GM12801 (cell line): ENCODE data around the gene SPA17.

ENCODE experiments used
- TF ChIP-seq, protein P1 (sequence below): IDR thresholded peaks from one replicate; pipeline ENCODE4 v1.5.1; 2011; ENCODE audit warnings: control low read depth; ENCODE audit not compliant: insufficient read length; ENCODE audit errors: extremely low read depth

The SPA17 gene

DNA sequence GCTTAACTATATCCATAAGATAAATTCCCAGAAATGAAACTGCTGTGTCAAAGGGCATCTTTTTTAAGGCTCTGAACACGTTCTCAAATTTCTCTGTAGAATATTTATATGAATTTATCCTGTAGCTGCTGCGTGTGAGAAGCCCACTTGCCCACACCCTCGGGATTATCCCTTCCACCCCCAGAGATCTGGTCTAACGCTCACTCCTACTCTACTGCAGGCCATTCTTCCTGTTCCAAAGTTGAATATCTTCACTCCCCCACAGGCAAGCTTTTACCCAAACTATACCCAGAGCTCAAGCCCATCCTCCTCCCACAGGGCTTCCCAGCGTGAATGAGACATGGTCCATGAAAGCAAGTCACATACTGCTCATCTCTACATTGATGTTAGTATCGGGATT is 25.1 kb upstream of the SPA17 start:
- TF ChIP-seq, protein P1, sequence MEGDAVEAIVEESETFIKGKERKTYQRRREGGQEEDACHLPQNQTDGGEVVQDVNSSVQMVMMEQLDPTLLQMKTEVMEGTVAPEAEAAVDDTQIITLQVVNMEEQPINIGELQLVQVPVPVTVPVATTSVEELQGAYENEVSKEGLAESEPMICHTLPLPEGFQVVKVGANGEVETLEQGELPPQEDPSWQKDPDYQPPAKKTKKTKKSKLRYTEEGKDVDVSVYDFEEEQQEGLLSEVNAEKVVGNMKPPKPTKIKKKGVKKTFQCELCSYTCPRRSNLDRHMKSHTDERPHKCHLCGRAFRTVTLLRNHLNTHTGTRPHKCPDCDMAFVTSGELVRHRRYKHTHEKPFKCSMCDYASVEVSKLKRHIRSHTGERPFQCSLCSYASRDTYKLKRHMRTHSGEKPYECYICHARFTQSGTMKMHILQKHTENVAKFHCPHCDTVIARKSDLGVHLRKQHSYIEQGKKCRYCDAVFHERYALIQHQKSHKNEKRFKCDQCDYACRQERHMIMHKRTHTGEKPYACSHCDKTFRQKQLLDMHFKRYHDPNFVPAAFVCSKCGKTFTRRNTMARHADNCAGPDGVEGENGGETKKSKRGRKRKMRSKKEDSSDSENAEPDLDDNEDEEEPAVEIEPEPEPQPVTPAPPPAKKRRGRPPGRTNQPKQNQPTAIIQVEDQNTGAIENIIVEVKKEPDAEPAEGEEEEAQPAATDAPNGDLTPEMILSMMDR, result no peak

DNA sequence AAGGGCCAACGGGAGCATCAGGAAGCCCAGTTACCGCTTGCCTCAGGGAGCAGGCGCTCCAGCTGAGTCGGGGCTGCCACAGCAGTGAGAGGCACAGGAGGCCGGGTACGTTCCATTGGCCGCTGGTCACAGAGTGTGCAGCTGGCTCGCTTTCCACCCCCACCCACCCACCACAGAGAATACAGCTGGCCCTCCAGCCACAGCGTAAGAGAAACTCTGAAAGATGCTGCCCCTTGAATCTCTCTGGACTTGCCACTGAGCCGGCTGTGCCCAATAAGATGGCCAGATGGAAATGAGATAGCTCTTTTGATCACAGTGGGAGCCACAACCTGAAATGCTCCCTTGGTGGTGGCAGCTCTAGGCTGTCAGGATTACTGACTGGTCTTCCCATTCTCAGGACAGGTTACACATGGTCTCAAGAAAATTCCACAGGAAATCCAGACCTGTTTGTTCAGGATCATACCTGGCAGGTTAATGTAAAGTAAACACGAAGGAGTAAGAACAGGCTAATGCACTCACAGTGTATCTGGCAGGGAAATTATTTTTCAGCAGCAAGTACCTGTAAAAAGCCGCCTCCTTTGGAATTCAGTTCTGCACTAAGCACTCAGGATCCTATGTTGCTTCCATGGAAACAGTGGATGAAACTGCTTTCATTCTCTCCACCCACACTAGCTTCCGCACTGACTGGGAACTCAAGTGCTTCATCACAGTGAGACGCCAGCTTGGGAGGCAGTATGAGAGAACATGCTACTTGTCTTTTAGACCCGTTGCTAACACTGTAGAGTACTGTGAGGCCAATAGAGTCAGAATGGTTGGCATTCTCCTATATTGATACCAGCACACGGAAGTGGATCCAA is 16.7 kb upstream of the SPA17 start:
- TF ChIP-seq, protein P1, result no peak

DNA sequence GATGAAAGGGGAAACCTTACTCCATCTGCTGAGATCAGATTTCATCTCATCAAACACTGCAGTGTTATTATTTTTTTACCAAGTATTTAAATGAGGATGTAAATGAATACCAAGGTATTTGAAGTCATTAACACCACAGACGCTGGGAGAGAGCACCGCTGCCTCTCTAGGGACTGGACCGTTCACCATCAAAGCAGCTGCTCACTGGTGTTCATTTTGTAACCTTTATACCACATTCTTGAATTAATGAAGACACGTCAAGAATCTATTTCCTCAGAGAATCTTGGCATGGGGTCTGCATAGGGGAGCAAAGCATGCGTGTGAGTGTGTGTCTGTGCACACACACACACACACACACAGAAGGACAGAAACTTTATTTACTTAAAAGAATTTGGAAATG is 15.8 kb upstream of the SPA17 start:
- TF ChIP-seq, protein P1, result no peak

DNA sequence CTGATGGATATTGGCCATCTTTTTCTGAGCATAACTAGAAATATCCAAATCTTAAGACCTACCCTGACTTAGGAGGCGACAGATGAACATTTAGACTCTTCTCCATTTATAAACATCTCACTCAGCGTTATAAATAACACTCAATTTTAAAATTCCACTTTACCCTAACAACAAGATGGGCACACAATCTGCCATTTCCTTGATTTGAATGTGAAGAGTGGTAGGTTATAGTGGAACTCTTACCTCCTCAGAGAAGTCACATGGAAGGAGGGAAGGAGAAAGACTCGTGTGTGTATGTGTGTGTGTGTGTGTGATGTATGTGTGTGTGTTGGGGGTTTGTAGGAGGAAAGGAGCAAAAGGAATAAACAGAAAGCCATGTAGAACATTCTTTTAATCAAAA is 15.2 kb upstream of the SPA17 start:
- TF ChIP-seq, protein P1, result no peak

DNA sequence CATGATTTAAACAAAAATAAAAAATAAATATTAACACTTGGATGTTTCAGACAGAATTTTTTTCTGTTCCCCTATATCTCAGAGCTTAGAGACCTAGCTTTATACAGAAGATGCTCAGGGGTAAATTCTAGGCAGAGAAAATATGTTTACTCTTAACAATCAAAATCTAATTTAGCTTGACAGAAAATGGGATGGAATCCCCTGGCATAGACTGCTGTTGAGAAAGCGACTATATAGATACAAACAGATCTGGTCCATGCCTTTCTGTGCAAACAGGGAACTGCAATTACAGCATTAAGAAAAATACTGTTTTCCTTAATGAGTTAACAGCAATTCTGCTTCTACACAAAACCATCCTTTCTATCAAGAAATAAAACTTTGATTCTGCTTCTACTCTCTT is 14.7 kb upstream of the SPA17 start:
- TF ChIP-seq, protein P1, result no peak

DNA sequence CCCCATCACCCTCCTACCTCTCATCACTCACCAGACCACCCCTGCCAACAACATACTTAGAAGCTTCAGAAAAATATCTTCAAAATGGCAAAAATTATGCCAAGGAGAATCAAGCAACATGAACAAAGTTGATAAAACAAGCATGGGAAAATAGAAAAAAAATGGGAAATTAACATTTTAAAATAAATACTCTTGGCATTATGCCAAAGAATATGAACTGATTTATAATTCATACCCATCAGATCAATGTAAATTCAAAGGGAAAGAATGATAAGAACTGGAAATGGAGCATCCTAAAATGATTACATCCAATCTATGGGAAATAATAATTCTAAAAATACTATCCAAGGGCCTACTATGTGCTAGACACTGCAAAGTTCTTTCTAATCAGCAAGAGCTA is 12.2 kb upstream of the SPA17 start:
- TF ChIP-seq, protein P1, result no peak

DNA sequence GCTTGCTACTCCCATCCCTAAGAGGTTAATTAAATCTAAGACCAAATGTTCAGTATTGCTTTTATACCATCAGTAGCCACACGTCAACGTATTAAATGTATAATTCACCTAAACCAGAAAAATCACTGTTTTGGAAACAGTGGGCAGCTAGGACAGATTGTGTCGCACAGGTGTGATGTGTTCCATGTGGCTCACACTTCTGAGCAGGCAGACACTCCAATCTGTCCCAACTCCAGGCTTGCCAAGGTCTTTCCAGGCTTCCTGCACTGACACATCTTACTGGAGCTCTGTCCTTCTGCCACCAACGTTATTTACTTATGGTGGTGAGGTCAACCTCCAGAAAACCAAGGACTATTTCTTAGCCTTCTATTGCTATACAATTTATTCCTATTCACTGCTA is 11.6 kb upstream of the SPA17 start:
- TF ChIP-seq, protein P1, result no peak
